CD14-positive monocyte (primary cell): ENCODE data around the gene FADS1. TPM values are rescaled to one million over a fixed set of nuclear protein-coding genes. Genes with fewer than 3 reads are reported as not detected.

ENCODE experiments used
- DNase-seq, 3 donors: peaks; one replicate each; pipeline ENCODE4 v3.0.0-alpha.2; 2011 to 2022
- H2AFZ ChIP-seq: 2 replicates; pipeline ENCODE4 v1.6.0; 2012; ENCODE audit warnings: mild to moderate bottlenecking, low read depth, low read length, inconsistent platforms; ENCODE audit not compliant: insufficient read depth, poor library complexity, severe bottlenecking
- H3K27ac ChIP-seq, 2 donors: 1 replicate in 1 of 2; 2 replicates in 1 of 2; pipeline ENCODE4 v1.5.1; 2012 to 2013; ENCODE audit warnings: low read length in 2 of 2, control low read depth in 1 of 2, inconsistent platforms in 1 of 2, low read depth in 1 of 2, mild to moderate bottlenecking in 1 of 2
- H3K27me3 ChIP-seq, 2 donors: one replicate each; pipeline versions ENCODE4 v1.6.0 to v1.6.1; 2011 to 2013; ENCODE audit warnings: low read length in 2 of 2; ENCODE audit not compliant: control insufficient read depth in 2 of 2, insufficient read depth in 2 of 2
- H3K36me3 ChIP-seq, 2 donors: replicated peaks in 1 of 2; 1 replicate in 1 of 2; 2 replicates in 1 of 2; pipeline versions ENCODE4 v1.5.1 to v1.6.1; 2012 to 2013; ENCODE audit warnings: low read length in 2 of 2, control low read depth in 1 of 2, inconsistent platforms in 1 of 2, mild to moderate bottlenecking in 1 of 2; ENCODE audit not compliant: insufficient read depth in 2 of 2, control insufficient read depth in 1 of 2
- H3K4me1 ChIP-seq, 2 donors: 1 replicate in 1 of 2; 2 replicates in 1 of 2; pipeline versions ENCODE4 v1.5.1 to v1.6.1; 2012 to 2013; ENCODE audit warnings: low read length in 2 of 2, control low read depth in 1 of 2, inconsistent platforms in 1 of 2, mild to moderate bottlenecking in 1 of 2, moderate library complexity in 1 of 2; ENCODE audit not compliant: insufficient read depth in 2 of 2, control insufficient read depth in 1 of 2
- H3K4me2 ChIP-seq: replicated peaks from 2 replicates; pipeline ENCODE3; 2012; ENCODE audit warnings: low read length, moderate library complexity, mild to moderate bottlenecking; ENCODE audit not compliant: poor library complexity, severe bottlenecking; ENCODE audit errors: extremely low read depth
- H3K4me3 ChIP-seq, 3 experiments: fragments of 200-600 bp in 1 of 3; sonication (generic) in 1 of 3; replicated peaks in 1 of 3; 1 replicate in 2 of 3; 2 replicates in 1 of 3; pipeline ENCODE4 v1.5.1; 2011 to 2013; ENCODE audit warnings: low read length in 3 of 3, mild to moderate bottlenecking in 3 of 3, control low read depth in 2 of 3, low read depth in 2 of 3, inconsistent platforms in 1 of 3, moderate library complexity in 1 of 3
- H3K79me2 ChIP-seq: 2 replicates; pipeline ENCODE4 v1.6.0; 2012; ENCODE audit warnings: mild to moderate bottlenecking, control low read depth, inconsistent platforms, low read length, moderate library complexity; ENCODE audit not compliant: insufficient read depth
- H3K9ac ChIP-seq: 2 replicates; pipeline ENCODE4 v1.6.0; 2017; ENCODE audit warnings: low read length, mild to moderate bottlenecking; ENCODE audit not compliant: insufficient read depth, poor library complexity, severe bottlenecking
- H3K9me3 ChIP-seq, 2 donors: replicated peaks in 1 of 2; 1 replicate in 1 of 2; 2 replicates in 1 of 2; pipeline versions ENCODE4 v1.5.1 to v1.6.1; 2012 to 2013; ENCODE audit warnings: low read length in 2 of 2, control low read depth in 1 of 2; ENCODE audit not compliant: control insufficient read depth in 1 of 2, insufficient read depth in 1 of 2
- H4K20me1 ChIP-seq: 2 replicates; pipeline ENCODE4 v1.6.0; 2012; ENCODE audit warnings: mild to moderate bottlenecking, low read length, control low read depth, moderate library complexity; ENCODE audit not compliant: insufficient read depth
- H3K27ac Mint-ChIP-seq, 7 donors: one replicate each; pipeline ENCODE4 v1.8.0; 2020; ENCODE audit warnings: mild to moderate bottlenecking in 7 of 7, mixed read lengths in 7 of 7, moderate library complexity in 6 of 7, inconsistent platforms in 2 of 7
- H3K27me3 Mint-ChIP-seq, 3 donors: one replicate each; pipeline ENCODE4 v1.8.0; 2021 to 2022; ENCODE audit warnings: low read depth in 3 of 3, mild to moderate bottlenecking in 3 of 3, mixed read lengths in 3 of 3, moderate library complexity in 3 of 3, inconsistent platforms in 1 of 3
- H3K36me3 Mint-ChIP-seq, 2 donors: one replicate each; pipeline ENCODE4 v1.8.0; 2020; ENCODE audit warnings: mixed read lengths in 2 of 2, inconsistent platforms in 1 of 2, mild to moderate bottlenecking in 1 of 2
- H3K4me1 Mint-ChIP-seq: one replicate; pipeline ENCODE4 v1.8.0; 2020; ENCODE audit warnings: mild to moderate bottlenecking, mixed read lengths
- H3K4me3 Mint-ChIP-seq, 2 donors: one replicate each; pipeline ENCODE4 v1.8.0; 2020; ENCODE audit warnings: mild to moderate bottlenecking in 2 of 2, mixed read lengths in 2 of 2, moderate library complexity in 1 of 2
- H3K9me3 Mint-ChIP-seq, 7 donors: one replicate each; pipeline ENCODE4 v1.8.0; 2020 to 2022; ENCODE audit warnings: mixed read lengths in 7 of 7, mild to moderate bottlenecking in 6 of 7, moderate library complexity in 6 of 7, inconsistent platforms in 2 of 7
- WGBS: methylation state at CpG from one replicate; pipeline ENCODE4 v1.1.5; 2013; ENCODE audit warnings: missing lambda C conversion rate; ENCODE audit not compliant: insufficient coverage; 5-methylcytosine and 5-hydroxymethylcytosine counted together
- intact Hi-C, 2 donors: fragments of 100-400 bp; cut with micrococcal nuclease; formaldehyde crosslinking; loops; one replicate each; pipeline versions ENCODE4 v1.15.0 to v1.15.1; 2023
- polyA plus RNA-seq, 3 donors: library from polyadenylated mRNA; depleted of rRNA in 1 of 3; unstranded in 2 of 3; stranded (reverse) in 1 of 3; fragments of 300-500 nt in 2 of 3; fragments of >200 nt in 1 of 3; fragmentation: Illumina TruSeq in 2 of 3; gene quantifications; 1 replicate in 2 of 3; 2 replicates in 1 of 3; pipeline ENCODE4 v1.2.3, GENCODE V29; 2012 to 2021
- TF ChIP-seq, protein P1 (sequence below): fragments of 200-600 bp; IDR thresholded peaks from one replicate; pipeline ENCODE4 v1.8.0; 2022; ENCODE audit warnings: antibody characterized with exemption, mild to moderate bottlenecking

The FADS1 gene
- polyA plus RNA-seq, 3 donors: 10.6 to 31.8 (median 29.2) TPM

DNA sequence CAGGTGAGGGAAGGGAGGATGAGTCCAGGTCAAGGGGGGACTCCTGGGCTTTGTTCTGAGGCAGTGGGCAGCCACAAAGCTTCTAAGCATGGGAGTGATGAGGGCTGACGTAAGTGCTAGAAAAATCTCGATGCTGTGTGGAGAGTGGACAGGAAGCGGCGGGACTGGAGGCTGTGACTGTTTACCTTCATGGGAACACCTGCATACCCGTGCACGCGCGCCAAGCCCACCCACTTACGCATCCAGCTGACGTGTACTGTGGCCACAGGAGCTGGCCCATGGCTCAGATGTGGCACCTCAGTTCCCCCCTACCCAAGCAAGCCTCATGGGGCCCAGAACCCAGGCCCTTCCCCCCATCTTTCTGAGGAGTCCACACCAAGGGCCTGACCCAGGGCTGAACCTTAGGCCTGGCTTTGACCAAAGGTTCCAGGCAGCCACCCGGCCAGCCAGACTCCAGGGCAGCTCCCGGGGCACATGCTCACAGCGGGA lies 50.4 kb downstream of the FADS1 start:
- Mint-ChIP-seq H3K4me3 (no peak overlapping the region), H3K9me3 (no peaks in the 10 kb centered on the region), H3K36me3 (no peaks in the 10 kb centered on the region), H3K27me3 (peaks cover 2 to 8% (median 4%) of the 10 kb centered on the region in 3 donors), H3K4me1 (peaks cover 5% of the 10 kb centered on the region), H3K27ac (no peak overlapping the region)
- no peak overlapping the region for H3K4me3 ChIP-seq
- H3K9me3 ChIP-seq: no peaks in the 10 kb centered on the region
- H3K27me3 ChIP-seq: no peaks in the 10 kb centered on the region
- H2AFZ ChIP-seq: no peak overlapping the region
- TF ChIP-seq, protein P1, sequence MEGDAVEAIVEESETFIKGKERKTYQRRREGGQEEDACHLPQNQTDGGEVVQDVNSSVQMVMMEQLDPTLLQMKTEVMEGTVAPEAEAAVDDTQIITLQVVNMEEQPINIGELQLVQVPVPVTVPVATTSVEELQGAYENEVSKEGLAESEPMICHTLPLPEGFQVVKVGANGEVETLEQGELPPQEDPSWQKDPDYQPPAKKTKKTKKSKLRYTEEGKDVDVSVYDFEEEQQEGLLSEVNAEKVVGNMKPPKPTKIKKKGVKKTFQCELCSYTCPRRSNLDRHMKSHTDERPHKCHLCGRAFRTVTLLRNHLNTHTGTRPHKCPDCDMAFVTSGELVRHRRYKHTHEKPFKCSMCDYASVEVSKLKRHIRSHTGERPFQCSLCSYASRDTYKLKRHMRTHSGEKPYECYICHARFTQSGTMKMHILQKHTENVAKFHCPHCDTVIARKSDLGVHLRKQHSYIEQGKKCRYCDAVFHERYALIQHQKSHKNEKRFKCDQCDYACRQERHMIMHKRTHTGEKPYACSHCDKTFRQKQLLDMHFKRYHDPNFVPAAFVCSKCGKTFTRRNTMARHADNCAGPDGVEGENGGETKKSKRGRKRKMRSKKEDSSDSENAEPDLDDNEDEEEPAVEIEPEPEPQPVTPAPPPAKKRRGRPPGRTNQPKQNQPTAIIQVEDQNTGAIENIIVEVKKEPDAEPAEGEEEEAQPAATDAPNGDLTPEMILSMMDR: no peak
- H3K36me3 ChIP-seq: no peaks in the 10 kb centered on the region
- no peak overlapping the region for H3K4me2 ChIP-seq
- no peak overlapping the region for H3K9ac ChIP-seq
- intact Hi-C loops: no loop called here
- peaks cover 0 to 4% of the 10 kb centered on the region in 2 donors for H3K4me1 ChIP-seq
- WGBS: 87% methylated on average over 10 of the region's 13 CpGs
- H3K79me2 ChIP-seq: no peaks in the 10 kb centered on the region
- H3K27ac ChIP-seq: no peak overlapping the region
- no peak for DNase-seq
- no peaks in the 10 kb centered on the region for H4K20me1 ChIP-seq

DNA sequence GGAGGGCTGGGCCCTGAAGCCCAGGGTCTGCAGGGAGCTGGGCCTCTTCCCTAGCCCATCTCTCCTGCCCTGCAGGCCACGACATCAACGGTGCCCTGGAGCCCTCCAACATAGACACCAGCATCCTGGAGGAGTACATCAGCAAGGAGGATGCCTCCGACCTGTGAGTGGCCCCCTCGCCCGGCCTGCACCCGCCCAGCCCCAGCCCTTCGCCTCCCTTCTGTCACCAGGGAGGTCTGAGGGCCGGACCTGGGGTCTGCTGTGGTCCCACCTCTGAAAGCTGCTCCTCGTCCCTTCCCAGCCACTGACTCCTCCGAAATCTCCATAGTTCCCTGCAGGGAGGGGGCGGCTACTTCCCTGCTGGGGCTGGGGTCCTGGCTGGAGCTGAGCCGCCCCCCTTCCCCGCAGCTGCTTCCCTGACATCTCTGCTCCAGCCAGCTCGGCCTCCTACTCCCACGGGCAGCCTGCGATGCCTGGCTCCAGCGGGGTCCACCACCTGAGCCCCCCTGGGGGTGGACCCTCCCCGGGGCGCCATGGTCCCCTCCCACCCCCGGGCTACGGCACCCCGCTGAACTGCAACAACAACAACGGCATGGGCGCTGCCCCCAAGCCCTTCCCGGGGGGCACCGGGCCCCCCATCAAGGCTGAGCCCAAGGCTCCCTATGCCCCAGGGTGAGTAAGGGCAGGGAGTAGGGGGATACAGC lies 51.1 kb downstream of the FADS1 start:
- intact Hi-C loops: no loop called here
- no peak for DNase-seq
- Mint-ChIP-seq H3K9me3 (no peaks in the 10 kb centered on the region), H3K36me3 (no peaks in the 10 kb centered on the region), H3K4me1 (no peaks in the 10 kb centered on the region), H3K4me3 (no peak overlapping the region), H3K27me3 (peaks cover 4 to 8% (median 4%) of the 10 kb centered on the region in 3 donors), H3K27ac (no peak overlapping the region)
- TF ChIP-seq, protein P1: no peak
- H3K27ac ChIP-seq: no peak overlapping the region
- H3K4me1 ChIP-seq: no peaks in the 10 kb centered on the region
- H3K4me3 ChIP-seq: no peak overlapping the region
- H3K9me3 ChIP-seq: no peaks in the 10 kb centered on the region
- no peaks in the 10 kb centered on the region for H3K79me2 ChIP-seq
- no peak overlapping the region for H2AFZ ChIP-seq
- no peaks in the 10 kb centered on the region for H4K20me1 ChIP-seq
- no peaks in the 10 kb centered on the region for H3K27me3 ChIP-seq
- WGBS: 93% methylated on average over 24 of the region's 26 CpGs
- no peak overlapping the region for H3K9ac ChIP-seq
- H3K4me2 ChIP-seq: no peak overlapping the region
- H3K36me3 ChIP-seq: no peaks in the 10 kb centered on the region
